Nephron (organoid): Measurements from ENCODE around the gene PPP3CA.

Experiments used
- H3K27ac Mint-ChIP-seq, 3 experiments: 2 replicates each; pipeline ENCODE4 v1.8.0; 2020; ENCODE audit warnings: mixed read lengths in 3 of 3, mild to moderate bottlenecking in 2 of 3, moderate library complexity in 1 of 3
- H3K27me3 Mint-ChIP-seq: 2 replicates; pipeline ENCODE4 v1.8.0; 2021; ENCODE audit warnings: low read depth, mild to moderate bottlenecking, moderate library complexity, mixed read lengths
- H3K36me3 Mint-ChIP-seq: 2 replicates; pipeline ENCODE4 v1.8.0; 2020; ENCODE audit warnings: low read depth, mixed read lengths
- H3K4me1 Mint-ChIP-seq: 2 replicates; pipeline ENCODE4 v1.8.0; 2020; ENCODE audit warnings: mixed read lengths
- H3K4me3 Mint-ChIP-seq, 3 experiments: 2 replicates each; pipeline ENCODE4 v1.8.0; 2020; ENCODE audit warnings: mild to moderate bottlenecking in 3 of 3, mixed read lengths in 3 of 3, moderate library complexity in 2 of 3
- H3K9me3 Mint-ChIP-seq: 2 replicates; pipeline ENCODE4 v1.8.0; 2020; ENCODE audit warnings: mixed read lengths
- TF ChIP-seq, protein P1 (sequence below), 3 experiments: fragments of 200-600 bp; sonication (generic); IDR thresholded peaks; one replicate each; pipeline ENCODE4 v1.5.0; 2021; ENCODE audit warnings: antibody characterized with exemption in 3 of 3; ENCODE audit not compliant: unreplicated experiment in 3 of 3

The PPP3CA gene

DNA sequence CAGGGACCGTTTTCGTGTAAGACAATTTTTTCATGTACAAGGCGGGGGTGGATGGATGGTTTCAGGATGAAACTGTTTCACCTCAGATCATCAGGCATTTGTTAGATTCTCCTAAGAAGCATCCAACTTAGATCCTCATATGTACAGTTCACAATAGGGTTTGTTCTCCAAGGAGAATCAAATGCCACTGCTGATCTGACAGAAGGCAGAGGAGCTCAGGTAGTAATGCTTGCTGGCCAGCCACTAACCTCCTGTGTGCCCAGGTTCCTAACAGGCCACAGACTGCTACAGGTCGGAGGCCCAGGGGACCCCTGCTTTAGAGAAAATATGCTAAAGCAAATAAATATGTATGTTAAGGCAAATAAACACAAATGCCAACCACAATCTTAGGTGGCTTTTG lies 61.3 kb downstream of the PPP3CA start:
- Mint-ChIP-seq H3K9me3 (no peaks in the 10 kb centered on the region), H3K36me3 (no peaks in the 10 kb centered on the region), H3K4me1 (peaks cover 33% of the 10 kb centered on the region), H3K27me3 (no peaks in the 10 kb centered on the region), H3K4me3 (no peak overlapping the region), H3K27ac (no peak overlapping the region)
- TF ChIP-seq, protein P1, sequence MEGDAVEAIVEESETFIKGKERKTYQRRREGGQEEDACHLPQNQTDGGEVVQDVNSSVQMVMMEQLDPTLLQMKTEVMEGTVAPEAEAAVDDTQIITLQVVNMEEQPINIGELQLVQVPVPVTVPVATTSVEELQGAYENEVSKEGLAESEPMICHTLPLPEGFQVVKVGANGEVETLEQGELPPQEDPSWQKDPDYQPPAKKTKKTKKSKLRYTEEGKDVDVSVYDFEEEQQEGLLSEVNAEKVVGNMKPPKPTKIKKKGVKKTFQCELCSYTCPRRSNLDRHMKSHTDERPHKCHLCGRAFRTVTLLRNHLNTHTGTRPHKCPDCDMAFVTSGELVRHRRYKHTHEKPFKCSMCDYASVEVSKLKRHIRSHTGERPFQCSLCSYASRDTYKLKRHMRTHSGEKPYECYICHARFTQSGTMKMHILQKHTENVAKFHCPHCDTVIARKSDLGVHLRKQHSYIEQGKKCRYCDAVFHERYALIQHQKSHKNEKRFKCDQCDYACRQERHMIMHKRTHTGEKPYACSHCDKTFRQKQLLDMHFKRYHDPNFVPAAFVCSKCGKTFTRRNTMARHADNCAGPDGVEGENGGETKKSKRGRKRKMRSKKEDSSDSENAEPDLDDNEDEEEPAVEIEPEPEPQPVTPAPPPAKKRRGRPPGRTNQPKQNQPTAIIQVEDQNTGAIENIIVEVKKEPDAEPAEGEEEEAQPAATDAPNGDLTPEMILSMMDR (IDR thresholded peaks at IDR 0.05; ENCODE audit: unreplicated experiment in 3 of 3), result no peak

DNA sequence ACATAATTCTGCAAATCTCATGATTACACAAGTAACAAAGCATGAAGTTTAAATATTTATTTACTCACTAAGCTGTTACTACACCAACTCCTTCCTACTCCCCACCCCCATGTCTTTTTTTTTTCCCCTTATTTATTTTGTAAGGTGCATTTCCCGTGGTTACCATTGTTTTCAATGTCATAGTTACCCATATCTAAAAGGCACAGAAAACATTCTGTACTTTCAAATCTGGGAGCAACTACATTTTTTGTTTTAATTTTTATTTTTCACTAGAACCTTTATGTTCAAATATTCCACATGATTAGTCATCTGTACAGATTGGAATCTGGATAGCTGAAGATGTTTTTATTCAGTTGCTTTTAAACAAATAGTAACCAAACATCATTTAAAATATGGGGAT lies 62.8 kb downstream of the PPP3CA start:
- no peak overlapping the region for H3K4me3 Mint-ChIP-seq
- peaks cover 40% of the 10 kb centered on the region for H3K4me1 Mint-ChIP-seq
- no peaks in the 10 kb centered on the region for H3K27me3 Mint-ChIP-seq
- TF ChIP-seq, protein P1 (IDR thresholded peaks at IDR 0.05; ENCODE audit: unreplicated experiment in 3 of 3), result no peak
- H3K9me3 Mint-ChIP-seq, result no peaks in the 10 kb centered on the region
- no peak overlapping the region for H3K27ac Mint-ChIP-seq
- H3K36me3 Mint-ChIP-seq, result no peaks in the 10 kb centered on the region

DNA sequence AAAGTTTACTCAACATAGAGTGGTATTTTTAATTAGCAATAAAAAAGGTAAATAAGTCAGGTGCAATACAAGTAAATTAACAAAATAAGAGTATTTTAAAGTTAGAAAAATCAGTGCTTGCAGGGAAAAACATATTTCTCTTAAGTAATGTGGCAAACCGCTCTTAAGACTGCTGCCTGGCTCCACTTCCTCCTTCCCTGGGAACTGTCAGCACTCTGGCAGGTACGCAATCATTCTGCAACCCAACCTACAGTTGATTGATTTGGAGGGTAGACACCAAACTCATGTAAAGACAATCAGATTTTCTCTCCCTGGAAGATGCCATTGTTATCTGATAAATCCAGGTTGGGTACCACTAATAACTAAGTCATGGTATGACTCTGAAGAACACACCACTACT lies 63.9 kb downstream of the PPP3CA start:
- Mint-ChIP-seq H3K4me3 (no peak overlapping the region), H3K27ac (no peak overlapping the region), H3K4me1 (peaks cover 39% of the 10 kb centered on the region), H3K36me3 (no peaks in the 10 kb centered on the region), H3K27me3 (no peaks in the 10 kb centered on the region), H3K9me3 (no peaks in the 10 kb centered on the region)
- TF ChIP-seq, protein P1 (IDR thresholded peaks at IDR 0.05; ENCODE audit: unreplicated experiment in 3 of 3), result no peak

DNA sequence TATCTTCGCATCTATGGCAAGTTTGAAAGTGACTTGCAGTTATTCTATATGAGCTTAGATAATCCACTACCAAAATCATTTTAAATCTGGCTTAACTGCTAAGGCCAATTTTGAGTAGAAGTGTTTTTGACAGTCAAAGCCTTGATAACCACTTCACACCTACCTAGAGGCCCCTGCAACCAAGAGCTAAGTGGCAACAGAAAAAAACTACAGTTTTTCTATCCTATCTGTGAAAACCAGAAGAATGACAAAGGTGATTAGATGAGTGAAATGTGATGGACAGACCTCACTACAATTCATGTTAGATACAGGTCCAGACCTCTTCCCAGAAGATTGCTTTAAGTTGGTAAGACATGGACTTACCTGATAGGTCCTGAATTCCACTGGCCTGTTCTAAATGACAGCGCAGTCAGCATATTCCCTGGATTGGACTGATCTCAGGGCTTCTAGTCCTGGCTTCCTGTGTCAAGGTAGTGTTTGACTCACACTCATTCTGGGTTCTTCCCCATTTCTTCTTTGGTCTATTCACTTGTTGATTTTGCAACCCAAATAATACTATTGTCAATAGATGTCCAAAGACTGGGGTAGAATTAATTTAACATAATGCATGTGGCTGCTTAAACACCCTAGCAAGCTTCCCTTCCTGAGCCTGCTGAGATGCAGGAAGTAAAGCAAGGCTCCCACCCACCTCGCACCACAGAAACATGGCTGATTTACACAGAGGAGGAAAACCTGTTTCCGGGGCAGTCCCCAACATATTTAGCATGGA lies 65.1 kb downstream of the PPP3CA start:
- TF ChIP-seq, protein P1 (IDR thresholded peaks at IDR 0.05; ENCODE audit: unreplicated experiment in 3 of 3), result no peak
- no peaks in the 10 kb centered on the region for H3K36me3 Mint-ChIP-seq

DNA sequence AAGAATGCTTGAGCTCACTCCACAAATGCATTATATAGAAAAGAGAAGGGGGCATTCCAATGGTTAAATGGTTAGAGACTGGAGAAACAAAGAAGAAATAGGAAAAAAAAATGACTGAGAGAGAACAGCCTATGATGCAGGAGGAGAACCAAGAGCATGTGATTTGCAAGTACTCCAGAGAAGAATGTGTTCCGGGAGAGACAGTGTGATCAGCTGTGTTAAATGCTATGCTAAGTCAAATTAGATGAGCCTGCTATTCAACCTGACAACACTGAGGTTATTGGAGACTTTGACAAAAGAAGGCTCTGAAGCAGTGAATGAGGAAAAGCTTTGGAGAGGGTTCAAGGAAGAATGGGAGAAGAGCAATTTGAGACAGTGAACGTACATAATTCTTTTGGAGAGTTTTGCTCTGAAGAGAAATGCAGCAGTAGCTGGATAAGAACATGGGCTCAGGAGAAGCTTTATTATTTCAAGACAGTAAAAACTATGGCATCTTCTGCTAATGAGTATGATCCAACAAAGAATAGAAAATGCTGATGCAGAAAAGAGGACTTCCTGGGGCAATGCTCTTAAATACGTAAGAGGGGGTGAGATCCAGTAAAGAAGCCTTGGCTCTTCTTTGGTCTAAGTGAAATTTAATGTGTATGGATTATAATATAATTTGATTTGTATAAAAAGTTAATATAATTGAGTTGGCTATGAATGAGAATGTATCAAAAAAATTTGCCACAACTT lies 66.3 kb downstream of the PPP3CA start:
- Mint-ChIP-seq H3K4me1 (peaks cover 32% of the 10 kb centered on the region), H3K27ac (no peak overlapping the region), H3K9me3 (no peaks in the 10 kb centered on the region), H3K36me3 (no peaks in the 10 kb centered on the region), H3K4me3 (no peak overlapping the region), H3K27me3 (no peaks in the 10 kb centered on the region)
- TF ChIP-seq, protein P1 (IDR thresholded peaks at IDR 0.05; ENCODE audit: unreplicated experiment in 3 of 3), result no peak

More for the DNA sequence above, 65.1 kb downstream of the PPP3CA start:
- Mint-ChIP-seq H3K4me1 (peaks cover 33% of the 10 kb centered on the region), H3K9me3 (no peaks in the 10 kb centered on the region), H3K27ac (no peak overlapping the region), H3K4me3 (no peak overlapping the region), H3K27me3 (no peaks in the 10 kb centered on the region)
